HEK293T (cell line): ENCODE data around the gene BCL11A.

Source experiments
- CTCF ChIA-PET: fragments of 350-600 bp; formaldehyde crosslinking; extraction: SDS; loops from one replicate; lab custom pipeline; 2021; ENCODE audit warnings: antibody characterized with exemption, inconsistent platforms; lab: Yijun Ruan, JAX
- POLR2A ChIA-PET: fragments of 350-600 bp; formaldehyde crosslinking; extraction: SDS; loops from one replicate; lab custom pipeline; 2020; ENCODE audit warnings: antibody characterized with exemption, inconsistent platforms; lab: Yijun Ruan, JAX
- DNase-seq: peaks from one replicate; pipeline ENCODE4 v3.0.0; 2012; ENCODE audit warnings: mixed read lengths; ENCODE audit errors: extremely low spot score
- ARNT ChIP-seq: fragments of 450-650 bp; IDR thresholded peaks from 2 replicates; pipeline ENCODE4 v1.6.1; 2017; ENCODE audit warnings: mild to moderate bottlenecking
- BHLHE40 ChIP-seq: fragments of 450-650 bp; IDR thresholded peaks from 2 replicates; pipeline ENCODE4 v1.6.1; 2016; ENCODE audit warnings: mild to moderate bottlenecking, moderate library complexity, borderline replicate concordance
- CTBP1 ChIP-seq: fragments of 450-650 bp; IDR thresholded peaks from 2 replicates; pipeline ENCODE4 v1.6.1; 2016; ENCODE audit warnings: borderline replicate concordance
- ELF4 ChIP-seq: fragments of 450-650 bp; IDR thresholded peaks from 2 replicates; pipeline ENCODE4 v1.6.1; 2017; ENCODE audit warnings: antibody characterized with exemption
- FOXA1 ChIP-seq: fragments of 450-650 bp; IDR thresholded peaks from 2 replicates; pipeline ENCODE4 v1.6.1; 2016; ENCODE audit warnings: mild to moderate bottlenecking
- FOXM1 ChIP-seq: fragments of 450-650 bp; IDR thresholded peaks from 2 replicates; pipeline ENCODE4 v1.6.1; 2017; ENCODE audit warnings: mild to moderate bottlenecking, borderline replicate concordance
- HDGF ChIP-seq: fragments of 450-650 bp; IDR thresholded peaks from 2 replicates; pipeline ENCODE4 v1.6.1; 2017; ENCODE audit warnings: antibody characterized with exemption, borderline replicate concordance
- L3MBTL2 ChIP-seq: fragments of 450-650 bp; conservative IDR thresholded peaks from 2 replicates; pipeline ENCODE4 v1.6.1; 2016; ENCODE audit warnings: mild to moderate bottlenecking
- LEF1 ChIP-seq: fragments of 450-650 bp; IDR thresholded peaks from 2 replicates; pipeline ENCODE4 v1.6.1; 2017; ENCODE audit warnings: mild to moderate bottlenecking, borderline replicate concordance
- NFRKB ChIP-seq: fragments of 450-650 bp; IDR thresholded peaks from 2 replicates; pipeline ENCODE4 v1.6.1; 2016; ENCODE audit warnings: mild to moderate bottlenecking, moderate library complexity
- PKNOX1 ChIP-seq: fragments of 450-650 bp; IDR thresholded peaks from 2 replicates; pipeline ENCODE4 v1.6.1; 2016
- SP1 ChIP-seq: fragments of 450-650 bp; IDR thresholded peaks from 2 replicates; pipeline ENCODE4 v1.6.1; 2017
- SUZ12 ChIP-seq: fragments of 450-650 bp; IDR thresholded peaks from 2 replicates; pipeline ENCODE4 v1.6.1; 2016; ENCODE audit warnings: mild to moderate bottlenecking
- TARDBP ChIP-seq: fragments of 450-650 bp; IDR thresholded peaks from 2 replicates; pipeline ENCODE4 v1.6.1; 2016
- ZNF384 ChIP-seq: fragments of 450-650 bp; IDR thresholded peaks from 2 replicates; pipeline ENCODE4 v1.6.1; 2016

Gene BCL11A

DNA sequence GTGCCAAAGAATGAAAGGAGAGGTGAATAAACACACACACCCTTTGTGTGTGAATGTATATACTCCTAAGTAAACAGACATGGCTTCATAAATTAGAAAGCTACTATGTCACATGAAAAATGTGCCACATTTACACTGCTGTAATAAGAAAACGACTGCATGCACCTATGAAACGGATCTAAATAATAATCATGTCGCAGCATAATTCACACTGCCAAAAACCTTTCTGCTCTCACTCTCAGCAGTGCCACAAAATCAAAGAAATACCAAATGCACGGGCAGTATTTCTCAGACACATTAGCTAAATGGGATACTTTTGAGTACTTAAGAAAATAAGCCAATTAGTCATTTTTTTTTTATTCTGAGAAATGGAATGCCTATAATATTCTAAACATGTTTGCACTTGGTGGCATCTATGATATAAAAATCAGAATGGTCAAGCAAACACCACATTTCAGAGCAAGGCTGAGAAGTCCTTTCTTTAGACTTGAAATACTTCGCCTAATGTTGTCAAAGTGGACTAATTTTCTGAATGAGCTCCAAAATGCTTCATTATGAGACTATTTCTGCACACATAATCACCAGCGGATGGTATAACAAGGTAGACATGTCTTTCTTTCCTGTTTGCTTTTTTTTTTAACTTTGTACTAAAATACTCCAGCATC is 6.6 kb downstream of the BCL11A start:
- no peak for DNase-seq
- POLR2A ChIA-PET: no interaction called here
- CTCF ChIA-PET: interaction anchor here (0.5 kb wide), 1 partner anchor 853 kb away, joined by 4 read pairs; no protein-coding TSS in a partner anchor
- no peak for TF ChIP-seq LEF1

GRCh38 chr2:60544954-60545560 is 8.4 kb downstream of the BCL11A start:
- TF ChIP-seq BHLHE40 (no peak), SUZ12 (no peak), SP1 (no peak), HDGF (no peak), ZNF384 (no peak), L3MBTL2 (no peak), TARDBP (no peak), NFRKB (no peak), ELF4 (no peak)
- no peak for DNase-seq
- ChIA-PET POLR2A (interaction anchor here (1.0 kb wide), 1 partner anchor 12 kb away, joined by 3 read pairs; no protein-coding TSS in a partner anchor), CTCF (no interaction called here)

GRCh38 chr2:60544062-60544461 is 9.4 kb downstream of the BCL11A start:
- no peak for TF ChIP-seq ELF4
- TF ChIP-seq NFRKB: no peak
- TF ChIP-seq BHLHE40: no peak
- ChIA-PET POLR2A (interaction anchor here (1.0 kb wide), 1 partner anchor 13 kb away, joined by 3 read pairs; no protein-coding TSS in a partner anchor), CTCF (no interaction called here)
- no peak for DNase-seq

DNA sequence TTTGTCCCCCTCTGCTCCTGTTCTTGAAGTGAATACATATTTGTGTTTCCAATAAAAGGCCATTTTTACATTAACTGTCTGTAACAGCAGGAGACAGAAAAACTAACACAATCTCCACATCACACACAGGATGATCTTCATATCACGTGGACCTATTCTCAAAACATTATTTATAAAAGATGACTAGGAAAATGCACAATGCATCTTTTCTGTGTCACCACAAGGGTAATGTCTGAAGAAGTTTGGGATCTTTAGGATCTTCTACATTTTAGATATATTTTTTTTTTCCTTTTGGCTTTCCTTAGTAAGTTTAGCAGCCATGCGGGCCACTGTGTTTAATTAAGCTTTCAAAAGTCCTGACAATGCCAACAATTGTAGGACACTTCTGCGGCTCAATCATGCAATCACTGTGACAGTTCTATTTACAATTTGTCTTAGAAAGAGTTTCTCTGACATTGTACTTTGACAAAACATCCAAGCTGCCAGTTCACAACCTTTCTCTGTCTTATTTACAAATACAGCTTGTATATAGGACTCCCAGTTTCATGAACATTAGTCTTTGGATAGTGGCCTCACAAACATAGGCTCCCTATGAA is 12.3 kb downstream of the BCL11A start:
- POLR2A ChIA-PET: interaction anchor here (1.5 kb wide), 1 partner anchor 9 kb away, joined by 5 read pairs; no protein-coding TSS in a partner anchor
- CTCF ChIA-PET: interaction anchor here (0.6 to 1.2 kb wide), 3 partner anchors 16 to 538 kb away, joined by 3 to 5 read pairs (median 3); no protein-coding TSS in a partner anchor
- TF ChIP-seq FOXA1 (no peak), PKNOX1 (peak; percentile 13; the same call in 1 of the 2 replicates), L3MBTL2 (no peak), ARNT (no peak)
- no peak for DNase-seq

GRCh38 chr2:60540074-60540473 is 13.4 kb downstream of the BCL11A start:
- TF ChIP-seq LEF1: no peak
- POLR2A ChIA-PET: interaction anchor here (2.6 kb wide), 1 partner anchor 11 kb away, joined by 11 read pairs; no protein-coding TSS in a partner anchor
- no peak for DNase-seq
- CTCF ChIA-PET: interaction anchor here (0.7 to 1.0 kb wide), 3 partner anchors 10 to 773 kb away, joined by 3 to 4 read pairs (median 3); no protein-coding TSS in a partner anchor

DNA sequence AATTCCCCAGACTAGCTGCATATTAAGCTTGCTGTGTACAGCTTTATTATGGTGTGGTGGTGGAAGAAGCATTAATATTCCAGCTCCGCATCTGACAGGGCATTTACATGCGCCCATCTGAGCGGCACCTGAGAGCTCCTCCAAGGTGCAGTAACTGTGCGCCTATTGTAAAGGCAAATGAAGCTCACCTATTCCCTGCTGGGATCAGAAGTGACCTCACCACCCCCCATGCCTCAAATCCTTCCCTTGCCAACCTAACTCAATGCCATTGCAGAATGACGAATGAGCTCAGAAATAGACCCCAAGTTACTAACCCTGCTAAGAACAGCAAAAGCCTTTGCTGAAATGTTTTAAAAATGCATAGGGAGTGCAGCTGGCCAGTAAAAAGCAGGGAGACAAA is 14.3 kb downstream of the BCL11A start:
- no peak for DNase-seq
- no peak for TF ChIP-seq ARNT
- no peak for TF ChIP-seq SUZ12
- 0 out of 2 replicates have a peak, but pooled peaks have one; percentile 16 for TF ChIP-seq PKNOX1
- ChIA-PET CTCF (interaction anchor here (0.8 to 1.8 kb wide), 3 partner anchors 11 to 43 kb away, joined by 3 to 4 read pairs (median 3); no protein-coding TSS in a partner anchor), POLR2A (interaction anchor here (2.6 kb wide), 1 partner anchor 12 kb away, joined by 11 read pairs; no protein-coding TSS in a partner anchor)

DNA sequence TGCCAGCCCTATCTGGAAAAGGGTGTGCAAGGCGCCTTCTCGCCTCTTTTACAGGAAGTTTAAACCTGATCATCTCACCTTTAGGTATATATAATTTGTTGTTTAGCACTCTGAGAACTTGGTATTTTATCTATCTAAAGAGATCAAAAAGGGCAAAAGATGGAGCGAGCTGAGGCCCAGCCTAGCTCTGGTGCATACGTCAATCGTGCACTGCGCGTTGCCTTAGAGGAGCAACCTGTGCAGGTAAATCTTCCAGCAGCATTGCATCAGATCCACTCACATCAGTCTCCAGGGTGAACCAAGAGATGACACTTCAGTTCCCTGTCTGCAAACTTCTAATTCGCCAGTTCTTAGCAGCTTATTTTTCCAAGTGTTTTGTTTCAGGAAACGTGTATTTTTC is 15.4 kb downstream of the BCL11A start:
- TF ChIP-seq CTBP1 (no peak), ZNF384 (no peak), L3MBTL2 (no peak), ELF4 (no peak), SUZ12 (no peak), ARNT (no peak), HDGF (no peak), SP1 (no peak), PKNOX1 (no peak)
- no peak for DNase-seq
- ChIA-PET CTCF (interaction anchor here (1.8 kb wide), 1 partner anchor 44 kb away, joined by 3 read pairs; no protein-coding TSS in a partner anchor), POLR2A (interaction anchor here (2.6 kb wide), 1 partner anchor 13 kb away, joined by 11 read pairs; no protein-coding TSS in a partner anchor)

GRCh38 chr2:60536746-60537145 is 16.7 kb downstream of the BCL11A start:
- POLR2A ChIA-PET: interaction anchor here (1.9 kb wide), 1 partner anchor 17 kb away, joined by 4 read pairs; the partner anchor contains the start of gene BCL11A
- CTCF ChIA-PET: no interaction called here
- TF ChIP-seq TARDBP: no peak
- no peak for TF ChIP-seq NFRKB
- no peak for TF ChIP-seq FOXM1
- no peak for DNase-seq
